WI38 (cell line): ENCODE results near the gene FGD3.

Source experiments
- H3K4me3 ChIP-seq: 2 replicates; pipeline ENCODE4 v1.5.1; 2011; ENCODE audit warnings: low read depth, mild to moderate bottlenecking, control low read depth, low read length
- CTCF ChIP-seq: IDR thresholded peaks from 2 replicates; pipeline ENCODE4 v1.5.1; 2012; ENCODE audit warnings: low read depth, mild to moderate bottlenecking, control low read depth, low read length

The FGD3 gene

GRCh38 chr9:93020771-93021670, 73.7 kb downstream of the FGD3 start:
- no peak overlapping the region for H3K4me3 ChIP-seq
- no peak for TF ChIP-seq CTCF

DNA sequence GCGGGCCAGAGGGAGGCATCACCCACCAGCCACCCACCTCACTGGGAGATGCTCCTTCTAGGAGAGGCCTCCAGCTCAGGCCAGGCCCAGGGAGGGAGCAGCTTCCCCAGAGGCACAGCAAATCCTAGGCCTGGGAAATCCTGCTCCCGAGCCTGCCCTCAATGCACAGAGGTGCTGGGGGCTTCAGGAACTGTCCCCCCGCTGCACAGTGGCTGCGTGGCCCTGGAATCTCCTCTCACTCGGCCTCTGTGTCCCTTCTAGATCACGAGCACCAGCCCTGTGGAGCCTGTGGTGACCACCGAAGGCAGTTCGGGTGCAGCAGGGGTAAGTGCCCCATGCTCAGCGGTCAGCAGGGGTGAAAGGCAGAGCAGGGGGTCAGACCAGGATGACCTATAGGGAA, 74.7 kb downstream of the FGD3 start:
- TF ChIP-seq CTCF: no peak
- H3K4me3 ChIP-seq: no peak overlapping the region

- TF ChIP-seq CTCF: no peak
- H3K4me3 ChIP-seq: no peak overlapping the region
Measured at GRCh38 chr9:93022721-93023520, 75.6 kb downstream of the FGD3 start.

- TF ChIP-seq CTCF: no peak
- no peak overlapping the region for H3K4me3 ChIP-seq
Measured at GRCh38 chr9:93023521-93023815, 76.1 kb downstream of the FGD3 start.

DNA sequence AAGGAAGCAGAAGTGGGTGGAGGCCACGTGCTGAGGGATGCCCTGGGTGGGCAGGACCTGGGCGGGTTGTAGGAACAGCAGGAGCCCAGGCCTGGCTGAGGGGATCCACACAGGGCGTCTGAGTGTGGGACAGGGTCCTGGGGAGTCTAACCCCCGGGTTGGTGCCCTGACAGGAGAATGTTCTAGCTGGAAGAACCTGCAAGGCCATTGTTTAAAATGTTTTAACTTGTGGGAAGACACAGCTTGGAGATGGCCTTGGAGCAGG, 77.3 kb downstream of the FGD3 start:
- TF ChIP-seq CTCF: no peak
- H3K4me3 ChIP-seq: no peak overlapping the region

DNA sequence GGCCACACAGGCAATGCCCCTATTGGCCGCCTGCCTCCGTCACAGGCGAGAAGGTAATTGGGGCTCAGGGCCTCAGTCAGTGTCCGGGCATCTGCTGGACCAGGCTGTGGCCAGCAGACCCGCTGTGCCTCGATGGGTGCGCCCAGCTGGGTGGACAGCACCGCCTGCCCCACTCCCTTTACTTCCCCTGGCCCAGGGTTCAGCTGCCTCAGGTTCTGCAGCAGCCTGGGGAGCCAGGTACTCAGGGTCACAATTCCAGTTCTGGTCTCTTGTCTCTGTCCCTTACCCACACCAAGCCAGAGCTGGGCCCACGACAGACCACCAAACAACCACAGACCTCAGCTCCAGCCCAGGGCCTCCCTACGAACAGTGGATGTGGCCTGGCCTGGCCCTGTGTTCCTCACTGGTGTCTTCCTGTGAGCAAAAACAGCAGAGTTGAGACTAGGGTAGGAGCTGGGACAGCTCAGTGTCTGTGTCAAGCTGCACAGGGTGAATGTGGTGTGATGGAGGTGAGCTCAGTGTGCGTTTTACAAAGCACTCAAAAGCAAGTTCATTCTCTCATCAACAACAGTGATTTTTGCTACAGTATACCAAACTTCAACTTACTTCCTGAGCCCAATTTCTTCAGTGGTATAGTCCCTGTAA, 77.8 kb downstream of the FGD3 start:
- no peak for TF ChIP-seq CTCF
- no peak overlapping the region for H3K4me3 ChIP-seq

DNA sequence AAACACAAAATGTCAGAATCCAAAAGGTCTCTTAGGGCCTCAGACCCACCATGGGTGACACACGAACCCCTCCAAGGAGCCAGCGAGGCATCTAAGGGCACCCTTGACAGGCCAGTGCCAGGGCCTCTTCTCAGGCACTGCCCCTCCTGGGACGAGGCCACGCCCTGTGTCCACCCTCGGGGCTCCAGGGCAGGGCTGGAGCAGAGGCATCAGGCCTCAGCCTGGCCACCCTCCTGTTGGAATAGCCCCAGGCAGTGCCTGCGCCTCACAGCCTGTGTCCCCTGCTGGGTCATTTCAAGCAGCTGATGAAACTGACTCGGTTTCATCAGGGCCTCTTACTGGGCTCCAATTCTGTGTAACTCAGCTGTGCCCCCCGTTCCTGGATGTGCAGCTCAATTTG, 78.4 kb downstream of the FGD3 start:
- no peak overlapping the region for H3K4me3 ChIP-seq
- TF ChIP-seq CTCF: no peak
